GM19025 (cell line): ENCODE results near the gene KCTD15.

ENCODE experiments used
- ATAC-seq: cut with Tn5 transposase; IDR thresholded peaks from one replicate; pipeline ENCODE4 v1.9.1; 2021; ENCODE audit warnings: mild to moderate bottlenecking, low read depth, moderate library complexity; ENCODE audit not compliant: unreplicated experiment

KCTD15 gene, protein sequence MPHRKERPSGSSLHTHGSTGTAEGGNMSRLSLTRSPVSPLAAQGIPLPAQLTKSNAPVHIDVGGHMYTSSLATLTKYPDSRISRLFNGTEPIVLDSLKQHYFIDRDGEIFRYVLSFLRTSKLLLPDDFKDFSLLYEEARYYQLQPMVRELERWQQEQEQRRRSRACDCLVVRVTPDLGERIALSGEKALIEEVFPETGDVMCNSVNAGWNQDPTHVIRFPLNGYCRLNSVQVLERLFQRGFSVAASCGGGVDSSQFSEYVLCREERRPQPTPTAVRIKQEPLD

DNA sequence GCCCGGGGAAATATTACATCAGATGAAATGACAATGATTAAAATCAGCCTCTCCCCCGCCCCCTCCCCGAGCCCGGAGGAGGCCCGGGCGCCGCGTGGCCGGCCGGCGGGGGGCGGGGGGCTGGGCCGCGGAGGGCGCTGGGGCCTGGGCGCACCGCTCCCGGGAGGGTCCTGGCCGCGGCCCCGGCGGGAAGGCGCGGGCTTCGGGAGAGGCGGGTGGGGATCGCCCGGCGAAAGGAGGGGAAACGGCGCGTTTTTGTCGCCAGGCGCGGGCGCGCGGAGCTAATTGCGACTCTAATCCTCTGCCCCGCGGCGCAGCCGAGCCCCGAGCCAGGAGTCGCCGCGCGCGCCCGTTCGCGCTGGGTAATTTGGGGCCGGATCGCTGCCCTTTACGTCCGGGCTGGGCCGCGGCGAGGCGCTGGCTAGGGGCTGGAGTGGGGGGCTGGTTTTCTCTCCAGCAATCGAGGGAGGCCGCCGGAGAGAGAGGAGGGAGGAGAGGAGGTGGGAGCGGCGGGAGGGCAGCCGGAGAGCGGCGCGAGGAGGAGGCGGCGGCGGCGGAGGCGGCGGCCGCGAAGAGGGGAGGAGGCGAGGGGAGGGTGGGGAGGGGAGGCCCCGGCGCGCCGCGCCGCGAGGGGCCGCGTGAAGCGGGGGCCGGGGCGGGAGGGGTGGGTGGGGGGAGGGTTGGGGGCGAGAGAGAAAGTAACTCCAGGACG lies at the start of gene KCTD15:
TSS of gene KCTD15 (plus strand) at position 707 of the 712 bp plus-strand sequence. CDS start 3,585 bp downstream, outside the sequence.
- ATAC-seq = no peak

DNA sequence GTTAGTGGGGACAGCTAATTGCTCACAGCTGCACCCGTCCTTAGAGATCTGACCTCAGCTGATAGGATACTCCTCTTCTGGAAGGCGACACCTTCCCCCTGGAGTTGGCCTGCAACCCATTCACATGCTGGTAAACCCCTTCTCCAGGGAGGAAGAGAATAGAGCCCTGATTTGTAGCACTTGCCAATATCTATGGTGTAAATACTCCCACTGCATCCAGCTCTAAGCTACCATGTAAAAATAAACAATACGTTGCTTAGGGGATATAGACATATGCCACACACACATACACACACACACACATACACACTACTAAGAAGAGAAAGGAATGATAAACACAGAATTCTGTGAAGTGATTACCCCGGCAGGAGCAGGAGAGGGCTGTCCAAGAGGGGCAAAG lies 49.4 kb upstream of the KCTD15 start:
- ATAC-seq = no peak

DNA sequence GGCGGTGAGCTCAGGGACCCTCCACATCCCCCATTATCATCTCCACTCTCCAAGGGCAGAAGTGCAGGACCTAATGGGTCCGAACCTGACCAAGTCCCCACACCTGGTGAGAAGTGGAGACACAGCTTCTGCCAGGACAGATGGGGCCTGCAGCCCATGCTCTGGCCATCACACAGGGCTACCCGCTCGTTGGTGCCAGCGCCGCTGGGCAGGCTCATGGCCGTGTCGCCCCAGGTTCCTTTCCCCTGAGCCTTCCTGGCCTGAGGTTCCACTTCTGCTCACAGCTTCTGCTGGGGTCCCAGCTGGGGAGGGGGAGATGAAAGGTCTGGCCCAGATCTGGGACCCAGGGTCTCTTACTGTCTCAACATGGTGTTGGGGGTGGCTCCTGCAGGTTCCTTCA lies 48.4 kb upstream of the KCTD15 start:
- no peak for ATAC-seq

DNA sequence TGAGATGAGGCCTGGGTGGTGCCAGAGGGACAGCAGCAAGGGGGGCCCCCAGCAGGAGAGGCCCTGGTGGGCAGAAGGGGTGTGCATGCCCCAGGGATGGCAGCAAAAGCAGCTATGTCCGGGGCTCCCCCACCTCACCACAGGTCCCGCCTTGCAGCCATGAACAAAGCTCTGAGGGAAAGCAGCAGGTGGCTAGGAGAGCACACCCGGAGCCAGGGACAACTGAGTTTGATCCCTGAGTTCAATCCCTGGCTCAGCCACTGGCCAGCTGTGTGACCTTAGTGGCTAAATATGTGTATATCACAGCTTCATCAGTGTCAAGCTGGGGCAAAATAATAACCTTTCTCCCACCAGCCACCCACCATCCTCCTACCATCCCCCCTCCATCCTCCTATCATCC lies 47.7 kb upstream of the KCTD15 start:
- ATAC-seq = no peak

DNA sequence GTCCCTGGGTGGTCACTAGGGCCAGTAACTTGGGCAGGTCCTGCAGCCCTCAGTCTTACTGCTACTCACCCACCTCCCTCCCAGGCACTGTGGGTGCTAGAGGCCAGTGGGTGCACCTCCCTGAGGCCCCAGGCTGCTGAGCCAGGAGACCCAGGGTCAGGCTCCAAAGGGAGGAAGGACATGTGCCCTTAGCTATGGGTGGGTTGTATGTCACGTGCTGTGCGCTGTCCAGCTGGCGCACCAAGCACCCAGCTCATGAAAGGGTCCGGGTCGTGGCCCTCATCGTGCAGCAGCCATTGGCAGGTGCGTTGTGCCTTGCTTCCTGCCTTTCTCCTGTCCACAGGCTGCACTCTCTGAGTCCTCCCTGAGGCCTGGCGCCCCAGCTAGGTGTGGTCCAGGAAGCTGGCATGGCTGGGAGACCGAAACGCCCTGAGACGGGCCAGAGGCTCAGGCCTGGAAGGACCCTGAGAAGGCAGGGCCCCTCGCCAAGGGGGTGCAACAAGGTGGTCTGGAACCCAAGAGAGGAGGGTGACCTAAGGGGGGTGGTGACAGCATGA lies 47.0 kb upstream of the KCTD15 start:
- no peak for ATAC-seq

DNA sequence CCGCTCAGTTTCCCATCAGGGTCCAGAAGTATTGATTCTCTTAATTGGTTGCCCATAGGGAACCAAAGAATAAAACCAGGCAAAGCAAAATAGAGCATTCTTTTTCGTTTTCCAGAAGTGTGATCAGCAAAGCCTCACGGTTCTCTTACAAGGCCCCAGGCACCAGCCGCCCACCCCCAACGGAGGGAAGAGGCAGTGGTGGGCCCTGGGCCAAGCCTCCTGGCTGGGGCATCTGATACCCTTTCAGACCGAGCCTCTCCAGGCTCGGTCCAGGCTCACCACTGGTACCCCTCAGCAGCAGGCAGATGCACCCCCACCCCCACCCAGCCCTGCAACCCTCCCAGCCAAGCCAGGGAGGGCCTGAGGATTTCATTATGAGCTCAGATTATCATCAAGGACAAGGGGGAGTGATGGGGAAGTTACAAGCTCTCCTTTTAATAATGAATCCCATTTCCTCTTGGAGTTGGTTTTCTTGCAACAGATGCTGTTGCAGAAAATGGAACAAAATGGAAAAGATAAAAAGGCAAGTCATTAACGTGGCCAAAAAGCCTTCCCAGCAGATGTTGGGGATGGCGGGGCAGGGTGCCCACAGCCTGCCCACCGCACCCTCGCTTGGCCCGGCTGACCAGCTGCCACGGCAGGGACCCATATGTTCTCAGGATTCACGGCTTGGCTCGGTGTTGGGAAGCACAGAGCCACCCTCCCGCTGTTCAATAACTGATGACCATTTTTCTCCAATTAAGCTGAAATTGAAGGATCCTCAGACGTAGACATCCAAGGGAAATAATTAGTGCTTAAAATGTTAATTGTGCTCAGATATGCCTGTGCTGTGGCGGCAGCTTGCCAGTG lies 45.9 kb upstream of the KCTD15 start:
- no peak for ATAC-seq

DNA sequence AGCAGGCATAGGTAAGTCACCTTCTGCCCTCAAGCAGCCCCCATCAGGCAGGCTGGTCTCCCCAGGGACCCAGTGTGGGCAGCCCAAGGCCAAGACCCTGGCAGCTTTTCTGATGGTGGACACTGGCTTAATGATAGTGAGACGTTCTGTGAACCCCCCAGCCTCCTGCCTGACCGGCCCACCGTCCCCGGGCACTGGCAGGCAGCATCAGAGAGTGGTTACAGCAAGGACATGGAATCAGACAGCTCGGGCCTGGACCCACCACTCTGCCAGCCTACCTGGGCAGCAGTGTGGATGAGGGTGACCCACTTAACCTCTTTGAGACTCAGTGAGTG lies 45.3 kb upstream of the KCTD15 start:
- no peak for ATAC-seq

DNA sequence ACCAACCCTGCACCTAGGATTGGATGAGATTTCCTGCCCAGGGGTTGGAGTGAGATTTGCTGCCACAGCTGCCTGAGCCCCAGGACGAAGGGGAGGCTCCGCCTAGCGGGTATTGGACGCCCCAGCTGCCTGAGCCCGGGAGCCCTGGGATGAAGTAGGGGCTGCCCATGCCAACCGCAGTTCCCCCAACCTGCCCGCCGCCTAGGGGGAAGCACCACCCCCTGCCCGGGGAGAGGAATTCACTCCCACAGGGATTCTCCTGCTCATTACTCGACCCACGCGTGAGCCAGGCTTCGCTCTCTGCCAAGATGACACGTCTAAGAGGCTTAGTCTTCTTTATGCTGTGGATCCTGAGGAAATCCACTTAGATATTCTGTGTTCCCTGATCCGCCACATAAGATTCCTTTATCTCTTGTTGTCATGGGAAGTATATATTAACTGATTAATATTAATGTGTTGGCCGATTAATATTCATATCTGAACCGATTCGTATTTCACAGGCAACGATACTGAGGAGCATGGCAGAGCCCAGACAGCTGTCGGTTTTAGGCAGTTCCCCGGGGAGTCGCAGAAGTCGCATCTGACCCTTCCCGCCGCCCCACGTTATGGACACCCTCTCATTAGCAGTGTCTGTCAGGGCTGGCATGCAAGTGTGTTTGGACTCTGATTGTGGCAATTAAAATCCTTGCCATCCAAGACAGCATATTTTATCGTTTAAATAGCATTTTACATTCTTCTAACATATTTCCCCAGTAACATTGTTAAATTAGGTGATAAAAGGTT lies 44.5 kb upstream of the KCTD15 start:
- no peak for ATAC-seq

DNA sequence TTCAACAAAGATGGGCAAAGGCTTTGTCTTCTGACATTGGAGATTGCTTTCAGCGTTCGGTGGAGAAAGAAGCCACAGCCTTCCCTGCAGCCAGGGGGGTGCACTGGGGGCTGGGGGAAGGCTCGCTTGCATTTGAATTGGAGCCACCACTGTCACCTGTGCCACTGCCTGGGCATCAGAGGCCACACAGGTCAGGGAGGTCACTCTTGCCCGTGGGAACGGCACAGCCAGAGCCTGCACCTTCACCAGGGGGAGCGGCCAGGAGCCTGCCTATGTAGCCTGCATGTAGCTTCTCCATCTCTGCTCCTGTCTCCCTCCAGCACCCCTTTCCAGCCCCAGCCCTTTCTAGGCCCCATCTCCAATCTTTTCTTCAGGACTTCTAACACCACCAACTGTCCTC lies 43.7 kb upstream of the KCTD15 start:
- ATAC-seq = no peak

DNA sequence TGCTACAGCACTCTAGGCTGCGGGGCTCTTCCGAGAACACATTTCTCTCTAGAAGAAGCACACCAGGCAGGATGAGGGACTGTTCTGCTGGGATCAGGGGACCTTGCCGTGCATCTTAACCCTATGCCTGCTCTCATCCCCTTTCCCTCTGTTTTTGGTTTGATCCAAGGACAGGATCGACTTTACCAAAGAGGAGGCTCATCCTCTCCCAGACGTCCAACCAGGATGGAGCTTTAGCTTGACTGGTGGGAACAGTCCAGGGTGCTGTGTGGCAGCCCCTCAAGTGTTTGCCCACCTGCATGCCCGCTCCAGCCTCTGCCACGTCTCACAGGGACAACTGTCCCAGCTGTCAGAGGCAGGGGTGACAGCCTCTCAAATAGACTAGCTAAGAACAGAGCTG lies 42.3 kb upstream of the KCTD15 start:
- no peak for ATAC-seq

DNA sequence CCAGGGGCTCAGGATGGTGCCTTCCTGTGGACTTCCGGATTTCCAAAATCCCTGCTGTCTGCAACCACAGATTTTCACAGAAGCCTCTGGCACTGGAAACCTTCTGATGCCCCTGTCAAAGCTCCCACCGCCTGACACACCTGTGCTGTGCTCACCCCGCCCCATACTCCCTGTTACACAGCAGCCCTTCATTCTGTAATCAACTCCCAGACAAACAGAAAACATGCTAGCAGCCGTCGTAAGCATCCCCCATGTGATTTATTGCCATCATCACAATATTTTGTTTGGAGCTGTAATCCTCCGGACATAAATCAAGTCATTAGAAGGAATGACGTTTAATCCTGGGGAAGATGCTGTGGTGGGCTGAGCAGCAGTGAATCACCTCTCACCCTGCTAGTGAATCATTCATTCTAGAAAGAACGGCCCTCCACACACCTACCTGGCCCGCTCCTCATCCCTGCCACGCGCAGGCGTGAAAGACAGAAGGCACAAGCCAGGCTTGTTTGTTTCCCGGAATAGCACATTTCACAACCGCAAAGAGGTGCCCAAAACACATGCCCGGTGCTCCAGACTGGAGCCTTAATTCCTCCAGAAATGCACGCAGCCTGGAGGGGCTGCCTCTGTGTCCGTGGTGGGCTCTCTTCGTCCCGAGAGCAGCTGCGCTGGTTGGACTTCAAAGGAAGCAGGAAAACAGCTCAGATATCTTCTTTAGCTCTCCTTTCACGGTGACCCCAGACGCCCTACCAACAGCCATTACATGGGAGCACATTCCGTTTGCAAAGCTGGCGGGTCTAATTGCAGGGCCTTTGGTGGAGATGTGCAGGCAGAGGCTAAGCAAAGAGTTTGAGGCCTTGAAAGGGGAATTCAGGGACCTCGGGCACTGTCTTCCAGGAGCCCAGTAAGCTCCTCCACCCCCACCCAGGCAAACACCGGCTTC lies 41.3 kb upstream of the KCTD15 start:
- ATAC-seq = no peak

DNA sequence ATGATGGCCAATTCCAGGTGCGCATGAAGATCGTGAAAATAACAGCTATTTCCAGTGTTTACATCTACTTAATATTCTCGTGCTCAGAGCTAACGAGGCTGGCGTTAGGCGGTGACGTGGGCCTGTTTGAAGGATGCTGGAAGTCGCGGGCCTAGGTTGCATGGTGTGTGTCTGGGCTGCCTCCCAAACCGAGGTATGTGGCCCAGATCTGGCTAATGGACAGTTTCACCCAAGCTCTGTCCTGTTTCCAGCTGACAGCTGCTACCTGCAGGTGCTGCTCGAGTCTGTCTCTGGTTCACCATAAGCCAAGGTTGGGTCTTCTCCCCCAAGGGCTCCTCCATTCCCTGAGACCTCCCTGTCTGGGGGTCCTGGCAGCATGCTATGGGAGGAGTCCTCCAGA lies 40.5 kb upstream of the KCTD15 start:
- no peak for ATAC-seq

DNA sequence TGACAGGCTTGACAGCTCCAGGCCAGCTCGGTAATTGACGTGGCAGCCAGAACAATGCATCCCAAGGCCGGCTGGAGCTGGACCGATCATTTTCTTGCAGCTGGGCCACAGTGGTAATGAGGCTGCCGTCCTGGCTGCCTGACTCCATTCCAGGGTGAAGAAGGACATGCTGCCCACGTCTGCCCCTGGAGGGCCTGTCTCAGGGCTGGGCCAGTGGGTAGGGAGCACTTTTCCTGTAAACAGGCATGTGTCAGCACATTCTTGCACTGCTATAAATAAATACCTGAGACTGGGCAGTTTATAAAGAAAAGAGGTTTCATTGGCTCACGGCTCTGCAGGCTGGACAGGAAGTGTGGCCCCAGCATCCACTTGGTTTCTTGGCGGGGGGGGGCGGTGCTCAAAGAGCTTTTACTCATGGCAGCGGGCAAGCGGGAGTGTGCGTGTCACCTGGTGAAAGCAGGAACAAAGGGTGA lies 38.1 kb upstream of the KCTD15 start:
- ATAC-seq = no peak

DNA sequence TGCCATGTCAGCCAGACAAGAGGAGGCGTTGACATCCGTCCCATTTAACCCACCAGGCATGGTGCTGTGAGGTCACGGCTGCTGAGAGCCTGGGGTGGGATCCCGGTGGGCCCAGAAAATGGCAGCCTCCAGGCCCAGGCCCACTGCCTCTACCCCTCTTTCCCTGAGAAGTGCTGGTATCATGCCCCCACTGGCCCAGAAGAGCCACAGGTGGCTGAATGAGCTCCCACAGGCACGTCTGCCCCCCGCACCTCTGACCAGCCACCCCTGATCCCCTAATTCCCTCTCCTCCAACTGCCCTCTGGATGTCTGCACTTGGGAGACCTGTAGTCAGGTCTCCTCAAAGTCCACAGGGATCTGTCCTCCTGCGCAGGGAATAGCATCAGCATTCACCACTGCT lies 37.3 kb upstream of the KCTD15 start:
- ATAC-seq = no peak

DNA sequence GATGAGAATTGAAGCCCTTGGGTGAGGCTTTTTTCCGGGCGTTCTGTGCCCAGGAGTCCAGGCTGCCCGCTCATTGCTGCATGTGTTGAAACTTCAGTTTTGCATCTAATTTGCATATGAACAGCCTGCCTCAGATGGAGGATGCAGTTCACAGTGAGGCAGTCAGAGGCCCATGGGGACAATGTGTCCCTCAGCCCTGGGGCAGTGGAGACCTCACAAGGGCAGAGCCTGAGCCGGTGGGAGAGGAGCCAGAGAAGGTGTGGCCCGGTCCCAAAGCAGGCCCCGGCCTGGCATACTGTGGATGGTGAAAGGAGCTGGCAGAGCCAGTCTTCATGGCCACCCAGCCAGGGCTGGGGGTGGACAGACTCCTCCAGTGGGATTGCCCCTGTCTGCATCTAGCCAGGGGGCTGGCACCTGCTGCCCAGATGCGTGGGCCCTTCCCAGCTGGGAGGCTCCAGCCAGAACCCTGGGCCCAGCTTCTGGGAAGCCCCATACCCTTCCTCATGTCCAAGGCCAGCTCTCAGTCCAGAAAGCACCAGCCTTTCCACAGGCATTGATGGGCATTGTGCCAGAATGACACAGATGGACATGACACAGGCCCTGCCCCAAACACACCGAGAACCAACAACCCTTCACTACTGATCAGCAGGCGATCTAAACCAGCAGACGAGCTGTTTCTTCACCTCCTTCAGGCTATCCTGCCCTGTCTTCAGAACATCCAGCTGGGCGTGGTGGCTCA lies 32.9 kb upstream of the KCTD15 start:
- no peak for ATAC-seq

DNA sequence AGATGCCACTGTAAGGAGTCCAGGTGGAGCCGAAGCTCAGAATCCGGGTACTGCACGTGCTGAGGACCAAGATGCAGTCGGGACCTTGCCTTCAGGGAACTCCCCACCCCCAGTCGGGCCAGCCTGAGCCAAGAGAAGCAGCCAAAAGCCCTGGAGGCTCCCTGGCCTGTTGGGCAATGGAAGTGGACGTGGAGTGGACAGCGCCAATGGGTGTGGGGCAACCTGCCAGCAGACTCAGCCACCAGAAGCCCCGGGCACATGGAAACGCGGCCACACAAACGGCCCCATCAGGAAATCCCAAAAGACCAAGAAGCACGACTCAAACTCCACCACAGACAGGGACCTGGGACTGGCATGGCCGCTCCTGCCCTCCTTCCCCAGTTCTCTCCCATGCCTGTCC lies 30.0 kb upstream of the KCTD15 start:
- no peak for ATAC-seq

DNA sequence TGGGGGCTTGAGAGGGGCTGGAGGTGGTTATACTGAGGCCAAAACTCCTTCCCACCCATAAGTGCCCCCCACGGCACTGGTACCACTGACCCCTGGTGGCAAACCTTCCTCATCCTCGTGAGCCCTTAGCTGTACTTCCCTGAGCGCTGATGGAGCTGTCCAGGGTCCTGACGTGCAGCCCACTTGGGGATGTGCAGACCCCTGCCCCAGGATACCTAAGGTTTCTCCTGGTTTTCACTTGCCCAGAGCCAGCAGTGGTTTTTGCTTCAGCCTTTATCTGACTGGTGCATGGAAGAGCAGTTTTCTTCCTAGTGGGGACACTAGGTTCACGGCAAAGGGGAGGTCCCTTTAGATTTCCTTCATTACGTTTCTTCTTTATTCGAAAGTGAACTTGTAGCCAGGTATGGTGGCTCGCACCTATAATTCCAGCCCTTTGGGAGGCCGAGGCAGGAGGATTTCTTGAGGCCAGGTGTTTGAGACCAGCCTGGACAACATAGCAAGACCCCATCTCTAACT lies 28.7 kb upstream of the KCTD15 start:
- no peak for ATAC-seq

DNA sequence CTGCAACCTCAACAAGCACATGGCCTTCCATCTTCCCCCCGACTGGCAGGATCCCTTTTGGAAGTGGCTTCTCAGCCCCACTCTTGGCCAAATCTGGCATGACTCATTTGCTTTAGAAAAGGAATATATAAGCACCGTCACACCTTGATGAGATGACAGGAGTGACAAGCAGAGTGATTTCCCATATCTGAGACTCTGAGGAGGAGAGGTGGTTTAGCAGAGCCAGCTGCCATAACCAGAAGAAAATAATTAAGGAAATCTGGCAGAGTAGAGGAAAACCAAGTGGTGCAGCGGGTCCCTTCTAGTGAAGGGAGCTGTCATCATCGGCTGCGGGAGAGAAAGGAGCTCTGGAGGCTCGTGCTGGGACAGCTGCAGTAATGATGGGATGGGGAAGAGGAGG lies 27.5 kb upstream of the KCTD15 start:
- ATAC-seq = no peak
